K562 (cell line): ENCODE data around the gene SPTAN1. TPM values are rescaled to one million over a fixed set of nuclear protein-coding genes. Genes with fewer than 3 reads are reported as not detected.

Experiments
- ATAC-seq: fragments of 200-7000 bp; cut with Tn5 transposase; 3 replicates; pipeline ENCODE4 v1.9.1; 2020; ENCODE audit warnings: moderate library complexity
- BruUV-seq: library from RNA; stranded (reverse); fragments of 400-500 nt; replicated peaks from 2 replicates; lab custom pipeline; 2021; lab: Mats Ljungman, UMichigan
- CTCF ChIA-PET: fragments of 300-600 bp; formaldehyde crosslinking; extraction: SDS; loops from one replicate; lab custom pipeline; 2021; ENCODE audit warnings: low intra/inter-chr PET ratio; lab: Yijun Ruan, JAX
- POLR2A ChIA-PET: fragments of 300-600, 350-650 bp; sonication (Branson Sonifier 250); formaldehyde crosslinking; extraction: SDS; loops from one replicate; lab custom pipeline; 2021; ENCODE audit warnings: antibody characterized with exemption, inconsistent platforms; lab: Yijun Ruan, JAX
- DNase-seq, 4 experiments: peaks; one replicate each; pipeline versions ENCODE4 v3.0.0 to v3.0.0-alpha.2; 2011 to 2018; ENCODE audit warnings: low spot score in 3 of 4, mixed read lengths in 3 of 4; ENCODE audit errors: extremely low read depth in 1 of 4
- FAIRE-seq: peaks from 2 replicates; lab custom pipeline; 2011; peaks lifted over from hg19 to GRCh38; lab: Jason Lieb, UNC
- H2AFZ ChIP-seq: 2 replicates; pipeline ENCODE4 v1.6.0; 2011; ENCODE audit warnings: low read depth, low read length, control low read depth, inconsistent platforms
- H3K27ac ChIP-seq: fragments of 200-600 bp; 3 replicates; pipeline ENCODE4 v1.8.0; 2011; ENCODE audit warnings: low read depth, mild to moderate bottlenecking, control low read depth, inconsistent platforms, low read length, moderate library complexity, mixed read lengths; ENCODE audit errors: extremely low read depth
- H3K27me3 ChIP-seq, 2 experiments: fragments of 300-600 bp in 1 of 2; 2 replicates in 1 of 2; 3 replicates in 1 of 2; pipeline versions ENCODE4 v1.6.0 to v1.8.0; 2011; ENCODE audit warnings: inconsistent platforms in 2 of 2, low read length in 2 of 2, mild to moderate bottlenecking in 1 of 2, mixed read lengths in 1 of 2, moderate library complexity in 1 of 2; ENCODE audit not compliant: control insufficient read depth in 2 of 2, insufficient read depth in 2 of 2
- H3K36me3 ChIP-seq: fragments of 300-600 bp; 3 replicates; pipeline ENCODE4 v1.8.0; 2011; ENCODE audit warnings: mild to moderate bottlenecking, low read length, inconsistent platforms; ENCODE audit not compliant: control insufficient read depth, insufficient read depth
- H3K4me1 ChIP-seq, 2 experiments: fragments of 200-600 bp in 1 of 2; replicated peaks in 1 of 2; 2 replicates in 1 of 2; 3 replicates in 1 of 2; pipeline versions ENCODE4 v1.5.1 to v1.8.0; 2011; ENCODE audit warnings: inconsistent platforms in 2 of 2, low read length in 2 of 2, mild to moderate bottlenecking in 1 of 2, mixed read lengths in 1 of 2, moderate library complexity in 1 of 2; ENCODE audit not compliant: control insufficient read depth in 2 of 2, insufficient read depth in 2 of 2
- H3K4me2 ChIP-seq: 2 replicates; pipeline ENCODE4 v1.6.1; 2011; ENCODE audit warnings: low read length, control low read depth, inconsistent platforms, mixed read lengths; ENCODE audit not compliant: insufficient read depth
- H3K4me3 ChIP-seq: fragments of 200-600 bp; sonication (generic), shearing (Covaris generic); 2 replicates; pipeline ENCODE4 v1.5.1; 2016; ENCODE audit warnings: control low read depth, inconsistent platforms
- H3K79me2 ChIP-seq: fragments of 200-600 bp; 3 replicates; pipeline ENCODE4 v1.8.0; 2011; ENCODE audit warnings: low read length, inconsistent platforms; ENCODE audit not compliant: control insufficient read depth, insufficient read depth
- H3K9ac ChIP-seq, 2 experiments: 2 replicates each; pipeline versions ENCODE4 v1.6.0 to v1.6.1; 2011; ENCODE audit warnings: low read depth in 2 of 2, low read length in 2 of 2, control low read depth in 1 of 2, inconsistent platforms in 1 of 2, mild to moderate bottlenecking in 1 of 2, mixed read lengths in 1 of 2; ENCODE audit not compliant: insufficient read depth in 1 of 2
- H3K9me1 ChIP-seq: one replicate; pipeline ENCODE4 v1.6.0; 2011; ENCODE audit warnings: inconsistent platforms, mild to moderate bottlenecking, low read length, moderate library complexity; ENCODE audit not compliant: control insufficient read depth, insufficient read depth
- H3K9me3 ChIP-seq: replicated peaks from 2 replicates; pipeline ENCODE4 v1.5.1; 2011; ENCODE audit warnings: low read depth, low read length, inconsistent platforms; ENCODE audit not compliant: control insufficient read depth, insufficient read depth
- H4K20me1 ChIP-seq: replicated peaks from 2 replicates; pipeline ENCODE4 v1.6.1; 2011; ENCODE audit warnings: low read length, inconsistent platforms, mixed read lengths; ENCODE audit not compliant: control insufficient read depth, insufficient read depth
- ARID1B ChIP-seq: fragments of 450-650 bp; IDR thresholded peaks from 2 replicates; pipeline ENCODE4 v1.6.1; 2016; ENCODE audit warnings: antibody characterized with exemption, mild to moderate bottlenecking, inconsistent platforms
- BCL6 ChIP-seq: fragments of 250-450 bp; sonication (Bioruptor Pico); IDR thresholded peaks from 2 replicates; pipeline ENCODE4 v1.4.0; 2020
- CBX1 ChIP-seq: sonication (generic); IDR thresholded peaks from 2 replicates; pipeline ENCODE4 v1.6.1; 2016; ENCODE audit warnings: antibody characterized with exemption, low read depth, mild to moderate bottlenecking
- CHD1 ChIP-seq: fragments of 200-600 bp; sonication (generic); IDR thresholded peaks from one replicate; pipeline ENCODE4 v1.6.1; 2012; ENCODE audit warnings: mild to moderate bottlenecking, moderate library complexity, low read length, inconsistent platforms
- CREM ChIP-seq: IDR thresholded peaks from 2 replicates; pipeline ENCODE4 v1.6.1; 2014; ENCODE audit warnings: antibody characterized with exemption, low read depth
- FOXP1 ChIP-seq: sonication (generic); formaldehyde crosslinking; IDR thresholded peaks from 2 replicates; pipeline ENCODE4 v1.8.0; 2022; ENCODE audit warnings: mild to moderate bottlenecking, missing genetic modification reagents
- JUN ChIP-seq, 2 experiments: sonication (generic) in 1 of 2; formaldehyde crosslinking in 1 of 2; IDR thresholded peaks; 2 replicates each; pipeline versions ENCODE4 v1.6.1 to v1.8.0; 2012 to 2022; ENCODE audit warnings: borderline replicate concordance in 2 of 2, mild to moderate bottlenecking in 2 of 2, improper control_type of control experiment in 1 of 2, low read depth in 1 of 2, low read length in 1 of 2, missing genetic modification reagents in 1 of 2
- MEIS2 ChIP-seq: fragments of 450-650 bp; IDR thresholded peaks from 2 replicates; pipeline ENCODE4 v1.6.1; 2014; ENCODE audit warnings: mild to moderate bottlenecking; ENCODE audit not compliant: partially characterized antibody
- NBN ChIP-seq: fragments of 450-650 bp; IDR thresholded peaks from 2 replicates; pipeline ENCODE4 v1.6.1; 2016; ENCODE audit warnings: low read depth, mild to moderate bottlenecking
- NR2C2 ChIP-seq, 2 experiments: fragments of 200-800 bp in 1 of 2; sonication (Bioruptor generic) in 1 of 2; sonication (generic) in 1 of 2; formaldehyde crosslinking in 1 of 2; IDR thresholded peaks; 2 replicates each; pipeline versions ENCODE4 v1.6.1 to v1.8.0; 2016 to 2022; ENCODE audit warnings: mild to moderate bottlenecking in 1 of 2, missing compliant biosample characterization in 1 of 2, missing genetic modification characterization in 1 of 2, missing genetic modification reagents in 1 of 2
- SP2 ChIP-seq: IDR thresholded peaks from 2 replicates; pipeline ENCODE4 v1.6.1; 2011; ENCODE audit warnings: mild to moderate bottlenecking, low read depth, low read length, moderate library complexity; ENCODE audit not compliant: poor library complexity, severe bottlenecking; ENCODE audit errors: extremely low read depth
- SRSF3 ChIP-seq: fragments of 200-400 bp; formaldehyde crosslinking; IDR thresholded peaks from 2 replicates; pipeline ENCODE4 v1.6.1; 2016; ENCODE audit warnings: mild to moderate bottlenecking, low read length, moderate library complexity; ENCODE audit not compliant: insufficient read depth
- VEZF1 ChIP-seq: fragments of 200-800 bp; sonication (Bioruptor generic); IDR thresholded peaks from 2 replicates; pipeline ENCODE4 v1.6.1; 2017; ENCODE audit warnings: missing genetic modification characterization, missing compliant biosample characterization
- ZFX ChIP-seq: sonication (generic); formaldehyde crosslinking; IDR thresholded peaks from 2 replicates; pipeline ENCODE4 v1.8.0; 2022; ENCODE audit warnings: mild to moderate bottlenecking, missing genetic modification reagents, moderate library complexity
- ZNF511 ChIP-seq: sonication (generic); formaldehyde crosslinking; IDR thresholded peaks from 2 replicates; pipeline ENCODE4 v1.8.0; 2022; ENCODE audit warnings: mild to moderate bottlenecking, missing genetic modification reagents
- WGBS: fragments of 100-300 bp; shearing (Covaris generic); methylation state at CpG from one replicate; pipeline ENCODE4 v1.1.6; 2016; ENCODE audit warnings: low coverage, mixed read lengths; ENCODE audit not compliant: insufficient coverage; ENCODE audit errors: missing lambda C conversion rate; 5-methylcytosine and 5-hydroxymethylcytosine counted together
- in situ Hi-C: fragments of 300-500 bp; cut with MboI; formaldehyde crosslinking; loops from 4 replicates; pipeline ENCODE4 v1.15.0; 2018; ENCODE audit warnings: inconsistent platforms, mixed read lengths
- intact Hi-C: fragments of 100-400 bp; cut with micrococcal nuclease; formaldehyde crosslinking; loops from 2 replicates; pipeline ENCODE4 v1.14.2; 2022
- polyA plus RNA-seq, 8 experiments: library from polyadenylated mRNA; depleted of rRNA in 4 of 8; stranded (reverse) in 5 of 8; unstranded in 3 of 8; fragments of >200 nt; fragmentation: Nextera tagmentation in 2 of 8; fragmentation: Illumina TruSeq in 1 of 8; extraction: Ambion mirVana in 2 of 8; extraction: Trizol in 1 of 8; gene quantifications; 2 replicates each; pipeline versions ENCODE4 v1.2.1 to v1.2.3, GENCODE V29; 2011 to 2014; ENCODE audit warnings: inconsistent platforms in 1 of 8, missing spikeins in 1 of 8
- total RNA-seq, 7 experiments: library from RNA; depleted of rRNA in 6 of 7; stranded (reverse); fragments of >200 nt in 6 of 7; fragmentation: Illumina TruSeq in 2 of 7; extraction: Trizol in 2 of 7; gene quantifications; 2 replicates each; pipeline versions ENCODE4 v1.2.1 to v1.2.3, GENCODE V29; 2011 to 2021; ENCODE audit warnings: low replicate concordance in 1 of 7

The SPTAN1 gene
- total and polyA plus RNA-seq, 9 of the 15 experiments (the other 6 are each of a cell fraction or from before 2014, with no cell fraction given): 1.5 to 13.5 (median 6.8) TPM

- Histone ChIP-seq H3K36me3 (peaks cover 34% of the 10 kb centered on the region), H3K27ac (no peak overlapping the region)
- 47% methylated on average over 9 of the region's 9 CpGs for WGBS
- TF ChIP-seq NR2C2 (CRISPR knock-in tag; IDR thresholded peaks at IDR 0.05): no peak
- TF ChIP-seq NR2C2 (tag; IDR thresholded peaks at IDR 0.05): no peak
- no peak for TF ChIP-seq CHD1
- no peak for TF ChIP-seq CBX1
- no peak for TF ChIP-seq MEIS2
- TF ChIP-seq SRSF3: no peak
- no peak for TF ChIP-seq JUN (IDR thresholded peaks at IDR 0.05; ENCODE audit: borderline replicate concordance, low read depth, low read length)
- no peak for TF ChIP-seq JUN (CRISPR knock-in tag; IDR thresholded peaks at IDR 0.05; ENCODE audit: borderline replicate concordance)
- no peak for TF ChIP-seq VEZF1 (CRISPR knock-in tag)
- no peak for TF ChIP-seq ZFX (CRISPR knock-in tag)
- TF ChIP-seq BCL6 (CRISPR knock-in tag): no peak
- TF ChIP-seq NBN: no peak
- no peak for TF ChIP-seq ARID1B
- no peak for TF ChIP-seq SP2
- no peak for TF ChIP-seq CREM
- TF ChIP-seq FOXP1 (CRISPR knock-in tag): no peak
- no peak for TF ChIP-seq ZNF511
- TF ChIP-seq, all 486 proteins: peak for 0
- FAIRE-seq: no peak
- intact Hi-C loops (no loop called here), in situ Hi-C loops (no loop called here)
- DNase-seq: no peak
- Histone ChIP-seq H3K79me2 (no peaks in the 10 kb centered on the region), H3K4me1 (peaks cover 4 to 37% of the 10 kb centered on the region in 2 experiments; a peak in 4 of 5 replicates), H4K20me1 (no peaks in the 10 kb centered on the region; the same call in 1 of the 2 replicates), H3K9ac (no peak overlapping the region; a peak in 1 of 4 replicates), H3K9me1 (no peaks in the 10 kb centered on the region), H3K4me2 (no peak overlapping the region), H3K9me3 (no peaks in the 10 kb centered on the region), H3K4me3 (no peak overlapping the region), H2AFZ (no peak overlapping the region), H3K27me3 (no peaks in the 10 kb centered on the region)
- ChIA-PET CTCF (no interaction called here), POLR2A (no interaction called here)
- no peak for ATAC-seq
- no TSS peak for BruUV-seq
These were observed 77.6 kb downstream of the SPTAN1 start for GRCh38 chr9:128629852-128630545.
